Muscle of back (tissue), 13 donors: ENCODE data around the gene SOD2. TPM values are rescaled to one million over a fixed set of nuclear protein-coding genes. Genes with fewer than 3 reads are reported as not detected.
"Not testable (repeated sequence)": the region's sequence is repeated elsewhere in the genome, so short reads cannot be mapped to it uniquely, and the experiment has no call there.

Experiments used
- DNase-seq, 3 donors: peaks; one replicate each; pipeline versions ENCODE4 v3.0.0 to v3.0.0-alpha.2; 2013
- long read RNA-seq, 9 donors: transcript quantifications; one replicate each; lab custom pipeline, GENCODE V29; 2026
- polyA plus RNA-seq, 10 donors: library from polyadenylated mRNA; unstranded; fragments of 120-200 nt; gene quantifications; one replicate each; pipeline ENCODE4 v1.2.1, GENCODE V29; 2013; ENCODE audit not compliant: insufficient read length in 10 of 10

SOD2 gene
- 100 to 1,000 TPM in 4 of 10 donors, 10 to 100 TPM in 6; 69.8 to 107 (median 98.1) TPM for polyA plus RNA-seq
- long read RNA-seq, donor 1, full-length matches to known transcripts: 24 of 34 reads
- long read RNA-seq, donor 1, partial matches to known transcripts: 10 of 34 reads
- long read RNA-seq, donor 1, other reads (novel, unspliced or antisense): 0 of 34 reads
- long read RNA-seq, donor 2, full-length matches to known transcripts: 16 of 16 reads
- long read RNA-seq, donor 2, partial matches to known transcripts: 0 of 16 reads
- long read RNA-seq, donor 2, other reads (novel, unspliced or antisense): 0 of 16 reads
- long read RNA-seq, donor 3: 0 reads
- long read RNA-seq, donor 4, full-length matches to known transcripts: 15 of 25 reads
- long read RNA-seq, donor 4, partial matches to known transcripts: 10 of 25 reads
- long read RNA-seq, donor 4, other reads (novel, unspliced or antisense): 0 of 25 reads
- long read RNA-seq, donor 5, full-length matches to known transcripts: 23 of 23 reads
- long read RNA-seq, donor 5, partial matches to known transcripts: 0 of 23 reads
- long read RNA-seq, donor 5, other reads (novel, unspliced or antisense): 0 of 23 reads
- long read RNA-seq, donor 6, full-length matches to known transcripts: 26 of 26 reads
- long read RNA-seq, donor 6, partial matches to known transcripts: 0 of 26 reads
- long read RNA-seq, donor 6, other reads (novel, unspliced or antisense): 0 of 26 reads
- long read RNA-seq, donor 7, full-length matches to known transcripts: 17 of 17 reads
- long read RNA-seq, donor 7, partial matches to known transcripts: 0 of 17 reads
- long read RNA-seq, donor 7, other reads (novel, unspliced or antisense): 0 of 17 reads
- long read RNA-seq, donor 8, full-length matches to known transcripts: 11 of 16 reads
- long read RNA-seq, donor 8, partial matches to known transcripts: 5 of 16 reads
- long read RNA-seq, donor 8, other reads (novel, unspliced or antisense): 0 of 16 reads
- long read RNA-seq, donor 9, full-length matches to known transcripts: 1 of 1 reads
- long read RNA-seq, donor 9, partial matches to known transcripts: 0 of 1 reads
- long read RNA-seq, donor 9, other reads (novel, unspliced or antisense): 0 of 1 reads

- peak; percentile 76 to 95 (median 85) for DNase-seq
These were observed at the start of gene SOD2 for GRCh38 chr6:159693128-159693893. Gene SOD2, minus strand, starts transcription at chr6:159693241. Its CDS starts 74 bp downstream, at chr6:159693167.

- DNase-seq: no peak
These were observed 49.1 kb upstream of the SOD2 start for GRCh38 chr6:159742165-159742564.

GRCh38 chr6:159739341-159739740 is 46.3 kb upstream of the SOD2 start:
- no peak for DNase-seq

GRCh38 chr6:159736908-159737307 is 43.9 kb upstream of the SOD2 start:
- no peak for DNase-seq

GRCh38 chr6:159733395-159733794 is 40.4 kb upstream of the SOD2 start:
- not testable (repeated sequence) for DNase-seq

- DNase-seq: not testable (repeated sequence)
These were observed 39.5 kb upstream of the SOD2 start for GRCh38 chr6:159732550-159732949.

- no peak for DNase-seq
These were observed 37.3 kb upstream of the SOD2 start for GRCh38 chr6:159730332-159730676.

GRCh38 chr6:159729598-159730331 is 36.7 kb upstream of the SOD2 start:
- DNase-seq: peak in 2 of 3 donors; percentile 4 to 29

GRCh38 chr6:159728531-159728964 is 35.5 kb upstream of the SOD2 start:
- DNase-seq: peak in 2 of 3 donors; percentile 8 to 38

GRCh38 chr6:159727717-159728445 is 34.8 kb upstream of the SOD2 start:
- DNase-seq: peak; percentile 22 to 90 (median 66)

- peak; percentile 94 to 97 (median 95) for DNase-seq
These were observed 34.1 kb upstream of the SOD2 start, which contains the start of gene WTAP for GRCh38 chr6:159726918-159727716. Gene WTAP, plus strand, starts transcription at chr6:159727506. Its CDS starts 8,760 bp downstream, at chr6:159736266.

GRCh38 chr6:159726255-159726917 is 33.3 kb upstream of the SOD2 start:
- DNase-seq: no peak

- DNase-seq: not testable (repeated sequence)
These were observed 32.2 kb upstream of the SOD2 start for GRCh38 chr6:159725208-159725607.

- DNase-seq: no peak
These were observed 31.7 kb upstream of the SOD2 start for GRCh38 chr6:159724778-159725177.

- DNase-seq: no peak
These were observed 30.2 kb upstream of the SOD2 start for GRCh38 chr6:159723259-159723658.

- no peak for DNase-seq
These were observed 29.6 kb upstream of the SOD2 start for GRCh38 chr6:159722655-159723054.

- not testable (repeated sequence) for DNase-seq
These were observed 28.9 kb upstream of the SOD2 start for GRCh38 chr6:159721981-159722380.

- DNase-seq: no peak
These were observed 27.7 kb upstream of the SOD2 start for GRCh38 chr6:159720708-159721107.
